GM21825 (cell line): ENCODE results near the gene EML4.

Source experiments
- ATAC-seq: cut with Tn5 transposase; IDR thresholded peaks from one replicate; pipeline ENCODE4 v1.9.1; 2021; ENCODE audit warnings: mild to moderate bottlenecking, moderate library complexity; ENCODE audit not compliant: unreplicated experiment

The EML4 gene

GRCh38 chr2:42194428-42194827, 25.3 kb downstream of the EML4 start:
- ATAC-seq = no peak

- ATAC-seq = no peak
These were observed 26.4 kb downstream of the EML4 start for GRCh38 chr2:42195559-42195958.

- ATAC-seq = no peak
These were observed 26.9 kb downstream of the EML4 start for GRCh38 chr2:42196070-42196402.

- ATAC-seq = no peak
These were observed 27.5 kb downstream of the EML4 start for GRCh38 chr2:42196403-42197267.

- no peak for ATAC-seq
These were observed 28.6 kb downstream of the EML4 start for GRCh38 chr2:42197792-42198191.

- ATAC-seq = no peak
These were observed 29.3 kb downstream of the EML4 start for GRCh38 chr2:42198466-42198865.

- ATAC-seq = no peak
These were observed 29.8 kb downstream of the EML4 start for GRCh38 chr2:42199002-42199401.

GRCh38 chr2:42199626-42200025, 30.5 kb downstream of the EML4 start:
- ATAC-seq = no peak

GRCh38 chr2:42200926-42201855, 32.0 kb downstream of the EML4 start:
- ATAC-seq = no peak

GRCh38 chr2:42202634-42203008, 33.5 kb downstream of the EML4 start:
- no peak for ATAC-seq

GRCh38 chr2:42203792-42204191, 34.6 kb downstream of the EML4 start:
- ATAC-seq = no peak

GRCh38 chr2:42205337-42205736, 36.2 kb downstream of the EML4 start:
- ATAC-seq = no peak

- ATAC-seq = no peak
These were observed 38.7 kb downstream of the EML4 start for GRCh38 chr2:42207826-42208225.

GRCh38 chr2:42210203-42210602, 41.0 kb downstream of the EML4 start:
- no peak for ATAC-seq

GRCh38 chr2:42211291-42211690, 42.1 kb downstream of the EML4 start:
- ATAC-seq = no peak

GRCh38 chr2:42214669-42215068, 45.5 kb downstream of the EML4 start:
- ATAC-seq = no peak

GRCh38 chr2:42216694-42217093, 47.5 kb downstream of the EML4 start:
- no peak for ATAC-seq

GRCh38 chr2:42217307-42217706, 48.2 kb downstream of the EML4 start:
- ATAC-seq = no peak

GRCh38 chr2:42217914-42218313, 48.8 kb downstream of the EML4 start:
- ATAC-seq = no peak

GRCh38 chr2:42218712-42219111, 49.6 kb downstream of the EML4 start:
- ATAC-seq = no peak

- ATAC-seq = no peak
These were observed 50.0 kb downstream of the EML4 start for GRCh38 chr2:42219160-42219559.

GRCh38 chr2:42220566-42220965, 51.4 kb downstream of the EML4 start:
- ATAC-seq = no peak
